Liver (tissue), 3 donors: Measurements from ENCODE around the gene SH3TC2.

Experiments used
- ATF3 ChIP-seq: IDR thresholded peaks from 2 replicates; pipeline ENCODE4 v1.6.1; 2016; ENCODE audit warnings: antibody characterized with exemption
- GABPA ChIP-seq, 2 donors: IDR thresholded peaks in 1 of 2; conservative IDR thresholded peaks in 1 of 2; 2 replicates each; pipeline ENCODE4 v1.6.1; 2016; ENCODE audit warnings: antibody characterized with exemption in 2 of 2, mild to moderate bottlenecking in 1 of 2, moderate library complexity in 1 of 2
- JUND ChIP-seq, 2 donors: IDR thresholded peaks; 2 replicates each; pipeline ENCODE4 v1.6.1; 2016; ENCODE audit warnings: antibody characterized with exemption in 2 of 2
- MAX ChIP-seq: IDR thresholded peaks from 2 replicates; pipeline ENCODE4 v1.6.1; 2016; ENCODE audit warnings: antibody characterized with exemption
- RAD21 ChIP-seq, 2 donors: IDR thresholded peaks; 2 replicates each; pipeline ENCODE4 v1.6.1; 2016; ENCODE audit warnings: antibody characterized with exemption in 2 of 2, mild to moderate bottlenecking in 2 of 2
- REST ChIP-seq: IDR thresholded peaks from 2 replicates; pipeline ENCODE4 v1.6.1; 2016; ENCODE audit warnings: antibody characterized with exemption, mild to moderate bottlenecking
- SP1 ChIP-seq: IDR thresholded peaks from 2 replicates; pipeline ENCODE4 v1.6.1; 2018; ENCODE audit warnings: antibody characterized with exemption, mild to moderate bottlenecking
- YY1 ChIP-seq: IDR thresholded peaks from 2 replicates; pipeline ENCODE4 v1.6.1; 2016; ENCODE audit warnings: antibody characterized with exemption, mild to moderate bottlenecking
- TF ChIP-seq, protein P1 (sequence below): fragments of 150-350 bp; IDR thresholded peaks from 2 replicates; pipeline ENCODE4 v1.5.1; 2017; ENCODE audit warnings: improper control_type of control experiment, low read depth, low read length; ENCODE audit not compliant: missing input control
- donor health status: healthy.
- donor health status: healthy.

- TF ChIP-seq, protein P1, sequence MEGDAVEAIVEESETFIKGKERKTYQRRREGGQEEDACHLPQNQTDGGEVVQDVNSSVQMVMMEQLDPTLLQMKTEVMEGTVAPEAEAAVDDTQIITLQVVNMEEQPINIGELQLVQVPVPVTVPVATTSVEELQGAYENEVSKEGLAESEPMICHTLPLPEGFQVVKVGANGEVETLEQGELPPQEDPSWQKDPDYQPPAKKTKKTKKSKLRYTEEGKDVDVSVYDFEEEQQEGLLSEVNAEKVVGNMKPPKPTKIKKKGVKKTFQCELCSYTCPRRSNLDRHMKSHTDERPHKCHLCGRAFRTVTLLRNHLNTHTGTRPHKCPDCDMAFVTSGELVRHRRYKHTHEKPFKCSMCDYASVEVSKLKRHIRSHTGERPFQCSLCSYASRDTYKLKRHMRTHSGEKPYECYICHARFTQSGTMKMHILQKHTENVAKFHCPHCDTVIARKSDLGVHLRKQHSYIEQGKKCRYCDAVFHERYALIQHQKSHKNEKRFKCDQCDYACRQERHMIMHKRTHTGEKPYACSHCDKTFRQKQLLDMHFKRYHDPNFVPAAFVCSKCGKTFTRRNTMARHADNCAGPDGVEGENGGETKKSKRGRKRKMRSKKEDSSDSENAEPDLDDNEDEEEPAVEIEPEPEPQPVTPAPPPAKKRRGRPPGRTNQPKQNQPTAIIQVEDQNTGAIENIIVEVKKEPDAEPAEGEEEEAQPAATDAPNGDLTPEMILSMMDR: no peak
- TF ChIP-seq YY1 (no peak), RAD21 (IDR thresholded peaks at IDR 0.05) (no peak), MAX (no peak), JUND (IDR thresholded peaks at IDR 0.05) (no peak), ATF3 (no peak), SP1 (no peak), REST (no peak), GABPA (IDR thresholded peaks at IDR 0.05 in 1 of 2, conservative IDR thresholded peaks at IDR 0.05 in 1 of 2) (no peak)
Observed at GRCh38 chr5:149053072-149053695, 9.7 kb downstream of the SH3TC2 start.
